Hepatocyte (in vitro differentiated cells): ENCODE data around the gene ANO7. TPM values are rescaled to one million over a fixed set of nuclear protein-coding genes. Genes with fewer than 3 reads are reported as not detected.

ENCODE experiments used
- DNase-seq: peaks from one replicate; pipeline ENCODE4 v3.0.0-alpha.2; 2016; ENCODE audit warnings: low spot score
- H2AFZ ChIP-seq: fragments of 200-600 bp; sonication (generic); 2 replicates; pipeline ENCODE4 v1.6.0; 2016; ENCODE audit warnings: antibody characterized with exemption, mild to moderate bottlenecking
- H3K27ac ChIP-seq: fragments of 200-600 bp; sonication (generic); 2 replicates; pipeline ENCODE4 v1.5.1; 2016; ENCODE audit warnings: mild to moderate bottlenecking
- H3K27me3 ChIP-seq: fragments of 200-600 bp; sonication (generic); 2 replicates; pipeline ENCODE4 v1.6.1; 2016
- H3K36me3 ChIP-seq: fragments of 200-600 bp; sonication (generic); replicated peaks from 2 replicates; pipeline ENCODE4 v1.5.1; 2016; ENCODE audit warnings: low read depth; ENCODE audit not compliant: insufficient read depth
- H3K4me1 ChIP-seq: fragments of 200-600 bp; sonication (generic); 2 replicates; pipeline ENCODE4 v1.5.1; 2016; ENCODE audit warnings: mild to moderate bottlenecking, moderate library complexity; ENCODE audit not compliant: insufficient read depth
- H3K4me2 ChIP-seq: fragments of 200-600 bp; sonication (generic); 2 replicates; pipeline ENCODE4 v1.6.0; 2016
- H3K4me3 ChIP-seq: fragments of 200-600 bp; sonication (generic); 2 replicates; pipeline ENCODE4 v1.5.1; 2016; ENCODE audit warnings: mild to moderate bottlenecking
- H3K79me2 ChIP-seq: fragments of 200-600 bp; sonication (generic); 2 replicates; pipeline ENCODE4 v1.6.0; 2017; ENCODE audit warnings: mild to moderate bottlenecking
- H3K9me2 ChIP-seq: fragments of 200-600 bp; sonication (generic); replicated peaks from 2 replicates; pipeline ENCODE4 v1.6.0; 2017; ENCODE audit warnings: mild to moderate bottlenecking; ENCODE audit not compliant: insufficient read depth
- H3K9me3 ChIP-seq: fragments of 200-600 bp; sonication (generic); 2 replicates; pipeline ENCODE4 v1.5.1; 2016; ENCODE audit warnings: low read depth, mild to moderate bottlenecking
- H4K20me1 ChIP-seq: fragments of 200-600 bp; sonication (generic); 2 replicates; pipeline ENCODE4 v1.6.0; 2016; ENCODE audit warnings: mild to moderate bottlenecking; ENCODE audit not compliant: insufficient read depth, poor library complexity, severe bottlenecking
- EZH2 ChIP-seq: fragments of 200-600 bp; sonication (generic); IDR thresholded peaks from 2 replicates; pipeline ENCODE4 v1.6.1; 2016; ENCODE audit warnings: antibody characterized with exemption, mild to moderate bottlenecking, borderline replicate concordance
- EZH2phosphoT487 ChIP-seq: fragments of 200-600 bp; sonication (generic); IDR thresholded peaks from one replicate; pipeline ENCODE4 v1.6.1; 2018; ENCODE audit warnings: antibody characterized with exemption, mild to moderate bottlenecking, low read depth, moderate library complexity; ENCODE audit not compliant: unreplicated experiment, severe bottlenecking
- WGBS: methylation state at CpG from one replicate; pipeline ENCODE4 v1.1.6; 2016; ENCODE audit warnings: low lambda C conversion rate; ENCODE audit errors: missing lambda C conversion rate; 5-methylcytosine and 5-hydroxymethylcytosine counted together
- polyA plus RNA-seq: library from polyadenylated mRNA; unstranded; fragments of >200 nt; fragmentation: Nextera tagmentation; extraction: Ambion mirVana; gene quantifications from 2 replicates; pipeline ENCODE4 v1.2.1, GENCODE V29; 2016
- total RNA-seq: library from RNA; depleted of rRNA; stranded (reverse); fragments of >200 nt; gene quantifications from 2 replicates; pipeline ENCODE4 v1.2.3, GENCODE V29; 2014
- TF ChIP-seq, protein P1 (sequence below): fragments of 200-600 bp; sonication (generic); IDR thresholded peaks from 2 replicates; pipeline ENCODE4 v1.5.1; 2016; ENCODE audit warnings: antibody characterized with exemption, mild to moderate bottlenecking; ENCODE audit not compliant: poor library complexity

The ANO7 gene
- total and polyA plus RNA-seq, 2 experiments from 2014 or later, result 1.00 to 1.4 TPM

DNA sequence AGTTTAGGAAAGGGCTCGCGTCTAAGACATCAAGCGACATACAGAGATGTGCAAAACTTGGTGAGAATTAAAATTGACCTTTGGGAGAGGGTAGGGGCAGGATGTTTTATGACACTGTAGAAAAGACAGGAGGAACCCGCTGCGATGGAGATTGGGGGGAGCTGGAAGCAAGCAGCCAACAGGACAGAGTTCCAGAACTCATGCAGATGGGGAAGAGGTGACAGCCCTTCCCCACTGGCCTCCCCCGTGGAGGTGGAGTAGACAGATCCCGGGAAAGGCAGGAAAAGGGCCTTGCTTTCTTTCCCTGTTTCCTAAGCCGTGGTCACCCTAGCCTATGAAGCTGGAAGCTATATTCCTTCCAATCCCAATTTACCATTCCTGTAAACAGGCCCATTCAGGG lies 39.1 kb downstream of the ANO7 start:
- Histone ChIP-seq H3K36me3 (no peaks in the 10 kb centered on the region), H3K27me3 (no peaks in the 10 kb centered on the region), H3K9me3 (no peaks in the 10 kb centered on the region), H2AFZ (no peak overlapping the region), H4K20me1 (peaks cover 14% of the 10 kb centered on the region), H3K4me1 (peaks cover 8% of the 10 kb centered on the region), H3K79me2 (no peaks in the 10 kb centered on the region), H3K4me3 (no peak overlapping the region), H3K27ac (no peak overlapping the region), H3K4me2 (no peak overlapping the region), H3K9me2 (no peaks in the 10 kb centered on the region)
- WGBS, result 96% methylated on average over 8 of the region's 8 CpGs
- TF ChIP-seq, protein P1, sequence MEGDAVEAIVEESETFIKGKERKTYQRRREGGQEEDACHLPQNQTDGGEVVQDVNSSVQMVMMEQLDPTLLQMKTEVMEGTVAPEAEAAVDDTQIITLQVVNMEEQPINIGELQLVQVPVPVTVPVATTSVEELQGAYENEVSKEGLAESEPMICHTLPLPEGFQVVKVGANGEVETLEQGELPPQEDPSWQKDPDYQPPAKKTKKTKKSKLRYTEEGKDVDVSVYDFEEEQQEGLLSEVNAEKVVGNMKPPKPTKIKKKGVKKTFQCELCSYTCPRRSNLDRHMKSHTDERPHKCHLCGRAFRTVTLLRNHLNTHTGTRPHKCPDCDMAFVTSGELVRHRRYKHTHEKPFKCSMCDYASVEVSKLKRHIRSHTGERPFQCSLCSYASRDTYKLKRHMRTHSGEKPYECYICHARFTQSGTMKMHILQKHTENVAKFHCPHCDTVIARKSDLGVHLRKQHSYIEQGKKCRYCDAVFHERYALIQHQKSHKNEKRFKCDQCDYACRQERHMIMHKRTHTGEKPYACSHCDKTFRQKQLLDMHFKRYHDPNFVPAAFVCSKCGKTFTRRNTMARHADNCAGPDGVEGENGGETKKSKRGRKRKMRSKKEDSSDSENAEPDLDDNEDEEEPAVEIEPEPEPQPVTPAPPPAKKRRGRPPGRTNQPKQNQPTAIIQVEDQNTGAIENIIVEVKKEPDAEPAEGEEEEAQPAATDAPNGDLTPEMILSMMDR, result no peak
- no peak for TF ChIP-seq EZH2phosphoT487
- no peak for TF ChIP-seq EZH2
- no peak for DNase-seq

DNA sequence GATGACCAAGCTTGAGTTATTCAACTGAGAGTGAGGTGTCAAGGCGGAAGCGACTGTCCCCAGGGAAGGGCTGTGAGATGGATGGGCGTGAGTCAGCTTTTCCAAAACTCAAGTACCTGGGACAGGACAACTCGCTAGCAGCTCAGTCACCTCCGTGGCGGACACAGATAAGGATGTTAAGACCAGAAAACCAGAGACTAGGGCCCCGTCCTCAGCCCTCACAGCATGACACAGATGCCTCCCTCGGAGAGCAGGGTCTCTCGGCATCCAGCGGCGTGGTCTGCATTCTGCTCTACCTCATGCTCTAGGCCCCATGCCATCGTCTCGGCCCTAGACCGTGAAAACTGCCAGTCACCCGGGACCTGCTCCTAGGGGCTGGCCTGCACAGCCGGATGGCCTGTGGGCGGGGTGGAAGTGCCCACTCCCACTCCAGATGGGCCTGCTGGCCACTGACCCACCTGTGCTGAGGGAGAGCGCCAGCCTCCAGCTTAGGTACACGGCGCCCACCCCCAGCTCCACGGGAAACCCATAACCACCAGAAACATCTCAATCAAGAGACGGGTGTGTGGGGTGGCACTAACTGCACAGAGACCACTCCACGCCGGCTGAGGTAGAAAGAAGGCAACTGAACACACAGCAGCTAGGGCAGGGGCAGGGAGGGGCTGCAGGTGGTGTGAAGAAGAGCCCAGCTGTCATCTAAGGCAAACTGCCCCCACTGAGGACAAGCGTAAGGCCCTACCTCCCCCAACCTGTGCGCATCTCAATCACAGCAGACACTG lies 39.8 kb downstream of the ANO7 start:
- no peak overlapping the region for H3K27ac ChIP-seq

DNA sequence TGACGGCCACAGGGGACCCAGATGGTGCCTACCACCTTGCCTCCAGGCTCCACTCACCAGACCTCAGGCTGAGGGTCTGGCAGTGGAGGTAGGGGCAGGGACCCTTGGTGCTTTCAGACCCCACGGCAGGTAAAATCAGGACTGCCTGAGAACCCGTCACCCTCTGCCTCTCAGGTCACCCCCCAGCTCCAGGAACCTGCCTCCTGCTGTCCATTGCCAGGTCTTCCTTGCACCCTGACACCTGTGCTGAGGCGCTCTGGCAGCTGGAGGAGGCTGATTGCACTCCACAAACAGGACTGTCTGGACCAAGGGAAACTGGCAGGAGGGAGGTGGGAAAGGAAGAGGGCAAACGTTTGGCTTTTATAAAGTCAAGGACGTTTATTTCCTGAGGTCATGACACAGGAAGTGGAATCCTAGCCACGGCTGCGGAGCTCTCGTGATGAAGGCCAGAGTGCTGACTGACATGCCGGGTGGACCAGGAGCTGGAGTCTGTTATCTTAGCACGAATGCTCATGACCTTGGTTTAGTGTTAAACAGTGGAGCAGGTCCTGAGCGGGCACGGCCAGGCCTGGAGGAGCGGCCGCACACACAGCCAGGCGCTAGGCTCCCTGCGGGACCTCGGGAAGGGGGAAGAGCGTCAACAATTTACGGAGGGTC lies 40.5 kb downstream of the ANO7 start:
- no peaks in the 10 kb centered on the region for H3K27me3 ChIP-seq
- H2AFZ ChIP-seq, result no peak overlapping the region
- 85% methylated on average over 20 of the region's 20 CpGs for WGBS
- TF ChIP-seq EZH2phosphoT487 (no peak), EZH2 (no peak)
- TF ChIP-seq, protein P1, result no peak
- H3K9me3 ChIP-seq, result no peaks in the 10 kb centered on the region
- H3K4me2 ChIP-seq, result no peak overlapping the region
- no peak for DNase-seq
- H3K4me1 ChIP-seq, result peaks cover 8% of the 10 kb centered on the region
- peaks cover 18% of the 10 kb centered on the region for H4K20me1 ChIP-seq
- H3K36me3 ChIP-seq, result no peaks in the 10 kb centered on the region
- H3K4me3 ChIP-seq, result no peak overlapping the region
- H3K79me2 ChIP-seq, result no peaks in the 10 kb centered on the region
- no peak overlapping the region for H3K27ac ChIP-seq
- H3K9me2 ChIP-seq, result no peaks in the 10 kb centered on the region

More for the DNA sequence above, 39.8 kb downstream of the ANO7 start:
- H3K79me2 ChIP-seq, result no peaks in the 10 kb centered on the region
- no peak overlapping the region for H3K4me3 ChIP-seq
- peaks cover 14% of the 10 kb centered on the region for H4K20me1 ChIP-seq
- no peaks in the 10 kb centered on the region for H3K9me2 ChIP-seq
- H3K36me3 ChIP-seq, result no peaks in the 10 kb centered on the region
- no peak for TF ChIP-seq EZH2
- WGBS, result 95% methylated on average over 26 of the region's 26 CpGs
- peaks cover 8% of the 10 kb centered on the region for H3K4me1 ChIP-seq
- no peaks in the 10 kb centered on the region for H3K9me3 ChIP-seq
- DNase-seq, result no peak
- H3K27me3 ChIP-seq, result no peaks in the 10 kb centered on the region
- H2AFZ ChIP-seq, result no peak overlapping the region
- H3K4me2 ChIP-seq, result no peak overlapping the region
